Measurements from ENCODE around the gene TMBIM6.
"Not testable (repeated sequence)": the region's sequence is repeated elsewhere in the genome, so short reads cannot be mapped to it uniquely, and the experiment has no call there.

TMBIM6 gene

DNA sequence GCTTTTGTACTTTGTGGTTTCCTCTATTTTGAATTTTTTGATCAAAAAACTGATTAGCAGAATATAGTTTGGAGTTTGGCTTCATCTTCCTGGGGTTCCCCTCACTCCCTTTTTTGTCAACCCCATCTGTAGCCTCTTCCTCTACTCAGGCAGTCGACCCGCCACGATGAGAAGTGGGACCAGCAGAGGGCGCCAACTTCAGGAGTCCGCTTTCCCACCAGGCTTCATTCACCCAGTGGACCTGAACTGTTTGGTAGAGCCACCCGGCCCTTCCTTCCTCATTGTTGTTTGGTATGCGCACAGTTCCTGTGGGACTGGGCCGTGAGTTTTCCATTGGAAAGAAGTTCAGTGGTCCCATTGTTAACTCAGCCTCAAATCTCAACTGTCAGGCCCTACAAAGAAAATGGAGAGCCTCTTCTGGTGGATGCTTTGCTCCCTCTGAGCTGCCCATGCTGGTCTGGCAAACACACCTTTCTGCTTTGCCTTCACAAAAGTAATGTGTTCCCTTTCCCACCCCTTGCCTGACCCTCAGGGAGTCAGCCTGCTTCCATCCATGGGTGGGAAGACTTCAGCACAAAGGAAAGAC, 21.7 kb downstream of the TMBIM6 start:
- in situ Hi-C loops (cut with MboI; ENCODE audit: low sequenced_read_pairs, unreplicated experiment) = no loop called here
- TF ChIP-seq, protein P1, sequence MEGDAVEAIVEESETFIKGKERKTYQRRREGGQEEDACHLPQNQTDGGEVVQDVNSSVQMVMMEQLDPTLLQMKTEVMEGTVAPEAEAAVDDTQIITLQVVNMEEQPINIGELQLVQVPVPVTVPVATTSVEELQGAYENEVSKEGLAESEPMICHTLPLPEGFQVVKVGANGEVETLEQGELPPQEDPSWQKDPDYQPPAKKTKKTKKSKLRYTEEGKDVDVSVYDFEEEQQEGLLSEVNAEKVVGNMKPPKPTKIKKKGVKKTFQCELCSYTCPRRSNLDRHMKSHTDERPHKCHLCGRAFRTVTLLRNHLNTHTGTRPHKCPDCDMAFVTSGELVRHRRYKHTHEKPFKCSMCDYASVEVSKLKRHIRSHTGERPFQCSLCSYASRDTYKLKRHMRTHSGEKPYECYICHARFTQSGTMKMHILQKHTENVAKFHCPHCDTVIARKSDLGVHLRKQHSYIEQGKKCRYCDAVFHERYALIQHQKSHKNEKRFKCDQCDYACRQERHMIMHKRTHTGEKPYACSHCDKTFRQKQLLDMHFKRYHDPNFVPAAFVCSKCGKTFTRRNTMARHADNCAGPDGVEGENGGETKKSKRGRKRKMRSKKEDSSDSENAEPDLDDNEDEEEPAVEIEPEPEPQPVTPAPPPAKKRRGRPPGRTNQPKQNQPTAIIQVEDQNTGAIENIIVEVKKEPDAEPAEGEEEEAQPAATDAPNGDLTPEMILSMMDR (IDR thresholded peaks at IDR 0.05; ENCODE audit: borderline replicate concordance, control extremely low read depth, extremely low read depth, insufficient read depth, missing control alignments) = peak; percentile 50
- DNase-seq (ENCODE audit: low spot score) = peak; percentile 77

DNA sequence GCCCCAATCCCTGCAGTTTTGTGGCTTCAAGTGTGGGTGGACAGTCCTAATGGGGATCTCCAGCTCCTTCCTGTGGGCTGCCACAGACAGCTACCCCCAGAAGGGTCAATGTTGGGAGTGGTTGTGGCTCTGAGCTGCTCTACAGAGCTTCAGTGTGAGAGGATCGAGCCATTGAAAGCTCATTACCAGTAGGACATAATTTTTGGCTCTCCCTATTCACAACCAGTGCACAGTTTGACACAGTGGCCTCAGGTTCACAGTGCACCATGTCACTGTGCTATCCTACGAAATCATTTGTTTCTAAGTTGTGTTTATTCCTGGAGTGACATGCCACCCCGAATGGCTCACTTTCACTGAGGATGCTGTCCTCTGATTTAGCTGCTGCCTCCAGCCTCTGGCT, 22.8 kb downstream of the TMBIM6 start:
- TF ChIP-seq, protein P1 (IDR thresholded peaks at IDR 0.05; ENCODE audit: borderline replicate concordance, control extremely low read depth, extremely low read depth, insufficient read depth, missing control alignments) = no peak
- in situ Hi-C loops (cut with MboI; ENCODE audit: low sequenced_read_pairs, unreplicated experiment) = no loop called here
- DNase-seq (ENCODE audit: low spot score) = no peak

DNA sequence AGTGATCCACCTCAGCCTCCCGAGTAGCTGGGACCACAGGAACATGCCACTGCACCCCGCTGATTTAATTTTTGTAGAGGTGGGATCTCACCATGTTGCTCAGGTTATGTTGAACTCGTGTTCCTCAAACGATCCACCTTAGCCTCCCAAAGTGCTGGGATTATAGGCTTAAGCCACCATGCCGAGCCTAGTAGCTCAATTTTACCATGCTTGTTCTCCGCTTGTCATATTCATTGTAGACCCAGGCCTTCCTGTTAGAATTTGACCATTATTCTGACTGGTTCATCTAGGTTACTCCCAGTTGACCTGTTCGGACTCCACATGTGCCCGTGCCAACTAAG, 24.7 kb downstream of the TMBIM6 start:
- DNase-seq (ENCODE audit: low spot score) = no peak
- in situ Hi-C loops (cut with MboI; ENCODE audit: low sequenced_read_pairs, unreplicated experiment) = no loop called here
- TF ChIP-seq, protein P1 (IDR thresholded peaks at IDR 0.05; ENCODE audit: borderline replicate concordance, control extremely low read depth, extremely low read depth, insufficient read depth, missing control alignments) = no peak

DNA sequence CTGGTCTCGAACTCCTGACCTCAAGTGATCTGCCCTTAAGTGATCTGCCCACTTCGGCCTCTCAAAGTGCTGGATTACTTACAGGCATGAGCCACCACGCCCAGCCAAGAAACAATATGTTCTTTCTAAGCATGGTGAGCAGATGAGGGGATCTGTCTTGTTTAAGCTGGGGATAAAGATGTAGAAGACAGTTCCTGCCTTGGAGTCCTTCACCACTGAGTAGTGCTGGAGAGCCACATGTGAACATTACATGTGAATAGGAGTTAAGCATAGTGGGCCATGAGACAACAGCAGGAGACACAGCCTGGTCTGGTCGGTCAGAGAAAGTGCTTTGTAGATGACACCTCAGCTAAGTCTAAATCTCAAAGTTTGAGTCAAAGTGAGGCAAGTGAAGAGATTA, 26.0 kb downstream of the TMBIM6 start:
- in situ Hi-C loops (cut with MboI; ENCODE audit: low sequenced_read_pairs, unreplicated experiment) = no loop called here
- DNase-seq (ENCODE audit: low spot score) = no peak
- TF ChIP-seq, protein P1 (IDR thresholded peaks at IDR 0.05; ENCODE audit: borderline replicate concordance, control extremely low read depth, extremely low read depth, insufficient read depth, missing control alignments) = no peak

DNA sequence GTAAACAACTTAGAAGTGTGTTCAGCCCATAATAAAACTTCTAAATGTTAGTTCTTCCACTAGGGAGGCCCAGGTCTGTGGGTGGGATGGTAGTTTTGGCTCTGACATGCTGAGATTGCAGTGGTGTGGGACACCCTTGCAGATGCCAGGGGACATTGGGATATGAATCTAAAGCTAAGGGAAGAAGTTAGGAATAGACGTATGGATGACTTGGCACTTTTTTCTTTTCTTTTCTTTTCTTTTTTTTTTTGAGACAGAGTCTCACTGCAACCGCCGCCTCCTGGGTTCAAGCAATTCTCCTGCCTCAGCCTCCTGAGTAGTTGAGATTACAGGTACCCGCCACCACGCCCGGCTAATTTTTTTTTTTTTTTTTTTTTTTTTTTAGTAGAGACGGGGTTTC, 31.7 kb downstream of the TMBIM6 start:
- DNase-seq (ENCODE audit: low spot score); in situ Hi-C loops (cut with MboI; ENCODE audit: low sequenced_read_pairs, unreplicated experiment): not testable (repeated sequence)

DNA sequence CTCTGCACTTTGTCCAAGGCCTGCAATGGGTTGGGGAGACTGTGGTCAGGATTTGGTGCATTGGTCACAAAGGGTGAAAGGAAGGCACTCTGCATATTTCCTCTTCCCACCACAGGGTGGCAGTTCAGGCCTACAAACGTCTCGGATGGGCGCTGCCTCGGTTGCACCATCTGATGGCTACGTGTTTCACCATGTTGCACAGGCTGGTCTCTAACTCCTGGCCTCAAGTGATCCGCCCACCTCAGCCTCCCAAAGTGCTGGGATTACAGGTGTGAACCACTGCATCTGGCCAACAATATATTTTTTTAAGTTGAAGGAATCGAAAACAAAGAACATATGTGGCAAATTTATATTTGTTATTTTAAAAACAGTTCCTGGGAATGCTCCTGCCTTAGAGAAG, 35.1 kb downstream of the TMBIM6 start:
- in situ Hi-C loops (cut with MboI; ENCODE audit: low sequenced_read_pairs, unreplicated experiment) = no loop called here
- TF ChIP-seq, protein P1 (IDR thresholded peaks at IDR 0.05; ENCODE audit: borderline replicate concordance, control extremely low read depth, extremely low read depth, insufficient read depth, missing control alignments) = peak; percentile 63
- DNase-seq (ENCODE audit: low spot score) = peak; percentile 77

DNA sequence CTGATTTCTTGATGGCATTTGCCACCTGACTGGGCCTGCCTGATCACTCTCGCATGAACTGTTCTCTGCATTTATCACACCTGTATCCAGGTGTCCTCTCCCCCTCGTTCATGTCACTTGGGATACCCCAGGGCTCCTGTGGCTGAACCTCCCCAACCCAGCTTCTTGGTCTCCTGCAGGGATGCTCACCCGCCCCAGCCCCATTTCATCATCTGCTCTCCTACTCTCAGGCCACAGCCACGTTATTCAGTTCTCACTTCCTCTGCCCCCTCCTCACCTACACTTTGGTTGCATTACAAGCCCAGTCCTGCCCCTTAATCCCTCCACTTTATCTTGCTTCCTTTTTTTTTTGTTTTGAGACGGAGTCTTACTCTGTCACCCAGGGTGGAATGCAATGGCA, 35.5 kb downstream of the TMBIM6 start:
- in situ Hi-C loops (cut with MboI; ENCODE audit: low sequenced_read_pairs, unreplicated experiment) = no loop called here
- DNase-seq (ENCODE audit: low spot score) = no peak
- TF ChIP-seq, protein P1 (IDR thresholded peaks at IDR 0.05; ENCODE audit: borderline replicate concordance, control extremely low read depth, extremely low read depth, insufficient read depth, missing control alignments) = no peak
